Activated T-cell treated with anti-CD3 and anti-CD28 coated beads, Interleukin-2, amount 50 U/mL, for 4 hours (primary cell): Measurements from ENCODE around the gene POMGNT1. TPM values are rescaled to one million over a fixed set of nuclear protein-coding genes. Genes with fewer than 3 reads are reported as not detected.
A peak's percentile ranks its signal among the peaks of the same experiment; 100 is the strongest.

Source experiments
- ATAC-seq, 2 donors: fragments of 200-7000 bp; cut with Tn5 transposase; one replicate each; pipeline ENCODE4 v1.10.0; 2021
- DNase-seq: peaks from one replicate; pipeline ENCODE4 v3.0.0-alpha.2; 2020
- H3K27me3 Mint-ChIP-seq: one replicate; pipeline ENCODE4 v1.8.0; 2021; ENCODE audit warnings: low read depth, mixed read lengths
- H3K36me3 Mint-ChIP-seq: one replicate; pipeline ENCODE4 v1.8.0; 2022; ENCODE audit warnings: mixed read lengths; ENCODE audit not compliant: insufficient read depth
- H3K4me1 Mint-ChIP-seq: one replicate; pipeline ENCODE4 v1.8.0; 2021; ENCODE audit warnings: low read depth, mixed read lengths
- H3K4me3 Mint-ChIP-seq: one replicate; pipeline ENCODE4 v1.8.0; 2021; ENCODE audit warnings: mild to moderate bottlenecking, moderate library complexity, mixed read lengths
- H3K9me3 Mint-ChIP-seq: one replicate; pipeline ENCODE4 v1.8.0; 2021; ENCODE audit warnings: mixed read lengths
- total RNA-seq, 3 donors: library from RNA; stranded (reverse); gene quantifications; one replicate each; pipeline ENCODE4 v1.2.1, GENCODE V29; 2021

POMGNT1 gene
- total RNA-seq, 3 donors from 2014 or later = 60.5 to 73.5 (median 73.0) TPM

DNA sequence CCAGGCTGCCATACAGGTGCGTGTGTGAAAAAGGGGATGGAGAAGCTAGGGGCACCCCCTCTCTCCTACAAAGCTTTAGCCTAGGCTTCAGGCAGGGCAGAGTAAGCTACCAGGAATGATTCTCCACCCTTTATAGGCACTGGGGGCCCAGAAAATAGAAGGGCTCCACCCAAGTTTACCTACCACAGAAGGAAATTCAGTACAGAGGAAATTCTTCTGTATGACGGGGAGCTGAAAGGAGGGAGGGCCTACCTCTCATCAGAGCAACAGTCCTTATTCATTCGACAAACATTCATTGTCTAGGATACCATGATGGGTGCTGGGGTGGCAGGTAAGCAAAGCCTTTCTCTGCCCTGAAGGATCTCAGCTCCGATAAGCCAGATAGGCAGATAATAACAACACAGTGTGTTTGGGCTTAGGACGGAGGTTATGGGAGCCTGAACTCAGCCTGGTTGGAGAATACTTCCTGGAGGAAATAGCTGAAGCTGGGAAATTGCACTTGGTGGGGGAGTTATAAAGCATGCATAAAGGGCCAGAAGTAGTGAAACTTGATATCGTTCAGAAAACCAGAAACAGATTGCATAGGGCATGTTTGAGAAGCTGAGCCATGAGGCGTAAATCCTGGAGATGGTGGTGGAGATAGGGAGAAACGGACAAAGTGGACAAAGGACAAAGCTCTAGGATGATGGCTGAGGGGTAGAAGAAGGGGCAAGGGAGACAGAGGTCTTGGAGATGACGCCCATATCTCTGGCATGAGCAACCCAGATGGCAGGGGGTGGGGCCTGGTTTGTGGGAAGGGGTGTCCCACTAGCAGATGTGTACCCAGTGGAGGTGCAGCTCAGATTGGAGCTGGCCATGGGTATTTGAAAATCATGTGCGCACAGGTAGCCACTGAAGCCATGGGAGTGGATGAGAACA, 16.6 kb downstream of the POMGNT1 start:
- H3K36me3 Mint-ChIP-seq = no peaks in the 10 kb centered on the region
- no peaks in the 10 kb centered on the region for H3K27me3 Mint-ChIP-seq
- no peak overlapping the region for H3K4me3 Mint-ChIP-seq
- ATAC-seq = no peak
- no peaks in the 10 kb centered on the region for H3K9me3 Mint-ChIP-seq
- peaks cover 21% of the 10 kb centered on the region for H3K4me1 Mint-ChIP-seq
- no peak for DNase-seq

DNA sequence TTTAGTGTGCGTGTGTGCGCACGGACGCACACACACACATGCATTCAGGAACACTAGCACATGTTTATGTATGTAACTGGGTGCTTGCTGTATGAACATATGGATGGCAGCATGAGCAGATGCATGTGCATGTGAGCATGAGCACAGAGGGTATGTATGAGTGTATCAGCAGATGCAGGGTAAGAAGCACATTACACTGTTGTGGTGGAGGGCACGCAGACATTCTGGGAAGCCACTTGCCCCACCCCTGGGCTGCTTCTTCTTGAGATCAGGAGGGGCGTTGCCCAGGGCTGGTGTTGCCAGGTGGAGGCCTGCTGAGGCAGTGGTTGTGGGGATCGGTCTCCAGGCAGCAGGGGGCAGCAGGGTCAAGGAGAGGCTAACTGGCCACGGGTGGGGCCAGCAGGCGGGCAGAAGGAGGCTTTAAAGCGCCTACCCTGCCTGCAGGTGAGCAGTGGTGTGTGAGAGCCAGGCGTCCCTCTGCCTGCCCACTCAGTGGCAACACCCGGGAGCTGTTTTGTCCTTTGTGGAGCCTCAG, 18.1 kb downstream of the POMGNT1 start:
- Mint-ChIP-seq H3K9me3 (no peaks in the 10 kb centered on the region), H3K27me3 (no peaks in the 10 kb centered on the region), H3K36me3 (no peaks in the 10 kb centered on the region), H3K4me1 (peaks cover 14% of the 10 kb centered on the region), H3K4me3 (no peak overlapping the region)
- ATAC-seq = no peak
- no peak for DNase-seq

DNA sequence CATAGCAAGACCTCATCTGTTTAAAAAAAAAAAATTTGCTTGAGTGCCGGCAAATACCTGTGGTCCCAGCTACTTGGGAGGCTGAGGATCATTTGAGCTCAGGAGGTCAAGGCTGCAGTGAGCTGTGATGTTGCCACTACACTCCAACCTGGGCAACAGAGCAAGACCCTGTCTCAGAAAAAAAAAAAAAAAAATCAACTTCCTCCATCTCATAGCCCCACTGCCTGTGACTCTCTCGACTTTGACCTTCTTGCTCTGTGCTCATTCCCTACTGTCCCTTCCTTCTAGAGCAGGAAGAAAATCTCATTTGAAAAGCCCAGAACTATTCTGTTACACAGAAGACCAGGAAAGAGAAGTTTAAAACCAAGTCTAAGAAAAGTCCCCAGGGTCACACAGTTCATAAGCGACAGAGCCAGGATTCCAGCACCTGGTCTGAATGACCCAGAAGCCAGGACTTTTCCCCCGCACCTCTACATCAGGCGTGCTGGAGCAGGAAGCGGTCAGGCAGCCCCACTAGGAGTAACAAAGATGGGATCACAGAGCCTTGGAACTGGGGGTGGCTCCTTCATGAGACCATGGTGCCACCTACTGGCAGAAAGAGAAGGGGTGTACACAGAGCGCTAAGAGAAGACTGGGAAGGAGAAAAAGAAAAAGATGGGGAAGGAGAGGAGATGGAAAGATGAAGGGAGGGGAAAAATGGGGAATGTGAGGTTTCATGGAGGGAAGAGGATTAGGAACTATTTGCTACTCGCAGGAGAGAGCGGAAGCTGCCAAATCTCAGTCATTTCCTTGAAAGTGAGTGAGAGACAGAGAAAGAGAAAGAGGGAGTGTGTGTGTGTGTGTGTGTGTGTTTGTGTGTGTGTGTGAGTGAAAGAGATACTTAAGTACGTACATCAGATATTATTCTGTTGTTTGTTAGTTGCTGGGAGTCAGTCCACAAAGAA, 18.8 kb downstream of the POMGNT1 start:
- H3K4me3 Mint-ChIP-seq = no peak overlapping the region
- DNase-seq (peak; percentile 59), ATAC-seq (peak; percentile 84 to 86)
- no peaks in the 10 kb centered on the region for H3K36me3 Mint-ChIP-seq
- H3K27me3 Mint-ChIP-seq = no peaks in the 10 kb centered on the region
- no peaks in the 10 kb centered on the region for H3K9me3 Mint-ChIP-seq
- H3K4me1 Mint-ChIP-seq = peaks cover 7% of the 10 kb centered on the region

DNA sequence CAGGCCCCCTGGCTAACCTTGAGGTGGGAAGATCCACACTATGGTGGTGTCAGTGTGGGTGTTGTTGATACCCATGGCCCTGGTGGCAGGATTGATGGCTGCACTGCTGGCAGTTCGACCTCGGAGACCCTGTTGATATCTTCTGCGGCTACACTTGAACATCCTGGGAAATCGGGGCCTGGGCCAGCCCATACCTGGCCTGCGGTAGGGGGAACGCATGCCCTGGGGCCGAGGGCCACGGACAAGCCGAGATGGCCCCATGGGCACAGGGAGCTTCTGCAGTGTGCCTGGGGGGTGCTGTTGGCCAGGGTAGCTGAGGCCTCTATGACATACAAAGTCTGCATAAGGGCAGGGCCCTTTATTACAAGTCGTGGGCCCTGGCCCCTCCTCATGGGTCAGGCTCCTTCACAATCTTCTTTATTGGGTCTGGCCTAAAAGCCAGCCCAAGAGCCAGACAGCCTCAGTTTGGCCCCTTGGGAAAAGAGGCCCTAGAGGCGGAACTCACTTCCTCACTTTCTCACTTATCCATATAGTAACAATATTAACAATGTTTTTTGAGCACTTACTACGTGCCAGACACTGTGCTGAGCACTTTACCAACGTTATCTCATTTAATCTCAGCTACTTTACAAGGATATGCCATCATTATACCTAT, 21.9 kb downstream of the POMGNT1 start, which contains the start of gene P3R3URF:
Gene P3R3URF (minus strand): TSS at position 278 of the 655 bp plus-strand sequence. CDS start 17 bp downstream, at position 261.
- Mint-ChIP-seq H3K9me3 (no peaks in the 10 kb centered on the region), H3K4me1 (no peaks in the 10 kb centered on the region), H3K36me3 (no peaks in the 10 kb centered on the region), H3K4me3 (no peak within 1 kb of the TSS), H3K27me3 (peaks cover 2% of the 10 kb centered on the region)
- ATAC-seq (no peak), DNase-seq (no peak)

DNA sequence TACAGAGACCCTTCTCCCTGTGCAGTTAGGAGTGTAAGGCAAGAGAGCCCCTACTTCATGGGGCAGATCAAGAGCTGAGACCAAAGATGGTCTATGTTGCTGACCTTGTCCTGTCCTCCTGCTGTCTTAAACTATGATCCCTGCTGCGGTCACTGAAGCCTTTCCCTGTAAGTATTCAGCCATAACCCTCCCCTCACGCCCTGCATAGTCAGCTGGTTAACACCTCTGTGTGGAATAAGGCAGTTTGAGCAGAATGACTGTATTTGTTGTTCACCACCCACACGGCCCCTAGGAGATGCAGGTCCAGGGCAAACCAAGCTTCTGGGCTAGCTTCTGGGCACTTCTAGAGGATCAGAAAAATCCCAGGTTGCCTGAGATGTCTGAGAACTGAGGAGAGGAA, 23.0 kb downstream of the POMGNT1 start:
- Mint-ChIP-seq H3K36me3 (no peaks in the 10 kb centered on the region), H3K9me3 (no peaks in the 10 kb centered on the region), H3K4me3 (no peak overlapping the region), H3K27me3 (peaks cover 2% of the 10 kb centered on the region), H3K4me1 (no peaks in the 10 kb centered on the region)
- ATAC-seq (peak in 1 of 2 donors; percentile 36), DNase-seq (no peak)

DNA sequence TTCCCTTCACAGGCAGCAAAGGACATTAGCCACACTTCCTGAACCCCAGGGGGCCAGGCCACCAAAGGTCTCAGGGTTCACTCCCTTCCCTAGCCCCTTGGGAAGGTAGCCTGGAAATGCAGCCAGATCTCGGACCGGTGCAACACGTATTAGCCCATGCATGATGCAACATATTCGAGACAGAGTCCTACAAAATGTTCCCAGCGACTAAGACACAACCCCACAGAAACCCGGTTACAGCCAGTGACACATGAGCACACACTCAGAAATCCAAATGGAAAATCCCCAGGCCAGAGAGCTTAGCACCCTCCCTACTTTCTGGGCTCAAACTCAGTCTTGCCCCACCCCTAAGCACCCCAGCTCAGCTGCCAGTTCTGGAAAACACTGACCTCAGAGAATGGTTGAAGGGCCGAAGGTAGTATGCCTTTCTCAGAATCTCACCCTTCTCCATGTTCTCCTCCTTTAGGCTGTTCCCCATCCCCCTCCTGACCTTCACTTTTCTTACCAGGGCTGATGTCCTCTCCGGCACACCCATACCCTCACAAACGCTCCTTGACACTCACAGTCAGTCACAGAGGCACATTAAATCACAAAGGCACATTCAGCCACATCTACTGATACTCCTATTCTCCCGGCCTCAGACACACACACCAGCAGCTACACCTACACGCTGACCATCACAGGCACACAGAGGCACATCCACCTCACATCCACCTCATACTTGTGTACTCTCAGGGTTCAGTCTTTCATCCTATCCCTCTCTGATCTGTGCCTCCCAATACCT, 23.6 kb downstream of the POMGNT1 start, which contains the start of gene TSPAN1:
Gene TSPAN1 (plus strand): TSS at position 640 of the 784 bp plus-strand sequence. CDS start 6,021 bp downstream, outside the sequence.
- Mint-ChIP-seq H3K4me3 (no peak within 1 kb of the TSS), H3K27me3 (peaks cover 2% of the 10 kb centered on the region), H3K9me3 (no peaks in the 10 kb centered on the region), H3K36me3 (no peaks in the 10 kb centered on the region), H3K4me1 (no peaks in the 10 kb centered on the region)
- no peak for ATAC-seq
- DNase-seq = no peak

DNA sequence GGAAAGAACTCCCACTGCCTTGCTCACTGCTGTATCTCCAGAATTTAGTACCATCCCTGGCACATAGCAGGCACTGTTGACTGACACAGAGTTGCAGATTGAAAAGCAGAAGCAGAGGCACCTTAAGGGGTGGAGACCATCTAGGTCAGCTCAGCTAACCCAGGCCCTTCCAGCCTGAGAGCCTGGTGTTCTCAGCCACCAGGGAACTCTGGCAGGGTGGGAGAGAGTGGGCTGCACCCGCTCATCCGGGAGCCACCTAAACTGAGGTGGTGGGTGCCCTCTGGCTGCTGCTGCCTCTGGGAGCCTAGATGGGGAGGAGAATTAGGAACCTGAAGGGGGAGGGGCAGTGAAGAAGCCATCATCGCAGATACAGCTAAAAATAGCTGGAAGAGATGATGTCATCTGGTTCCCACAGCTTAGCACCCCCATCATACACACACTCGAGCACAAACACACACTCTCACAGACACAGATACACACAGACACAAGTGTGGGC, 24.8 kb downstream of the POMGNT1 start:
- DNase-seq (no peak), ATAC-seq (no peak)
- Mint-ChIP-seq H3K27me3 (peaks cover 2% of the 10 kb centered on the region), H3K9me3 (no peaks in the 10 kb centered on the region), H3K4me3 (no peak overlapping the region), H3K4me1 (no peaks in the 10 kb centered on the region), H3K36me3 (no peaks in the 10 kb centered on the region)

DNA sequence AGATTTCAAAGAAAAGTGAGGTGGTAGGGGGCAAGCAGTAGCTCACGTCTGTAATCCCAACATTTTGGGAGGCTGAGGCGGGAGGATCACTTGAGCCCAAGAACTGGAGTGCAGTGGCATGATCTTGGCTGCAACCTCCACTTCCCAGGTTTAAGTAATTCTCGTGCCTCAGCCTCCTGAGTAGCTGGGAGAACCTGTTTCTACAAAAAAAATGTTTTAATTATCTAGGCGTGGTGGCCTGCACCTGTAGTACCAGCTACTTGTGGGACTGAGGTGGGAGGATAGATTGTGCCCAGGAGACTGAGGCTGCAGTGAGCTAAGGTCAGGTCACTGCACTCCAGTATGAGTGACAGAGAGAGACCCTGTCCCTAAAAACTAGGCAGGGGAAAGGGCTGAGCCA, 25.9 kb downstream of the POMGNT1 start:
- H3K9me3 Mint-ChIP-seq = no peaks in the 10 kb centered on the region
- H3K4me3 Mint-ChIP-seq = no peak overlapping the region
- peaks cover 6% of the 10 kb centered on the region for H3K4me1 Mint-ChIP-seq
- H3K36me3 Mint-ChIP-seq = no peaks in the 10 kb centered on the region
- no peak for ATAC-seq
- H3K27me3 Mint-ChIP-seq = peaks cover 5% of the 10 kb centered on the region
- no peak for DNase-seq

DNA sequence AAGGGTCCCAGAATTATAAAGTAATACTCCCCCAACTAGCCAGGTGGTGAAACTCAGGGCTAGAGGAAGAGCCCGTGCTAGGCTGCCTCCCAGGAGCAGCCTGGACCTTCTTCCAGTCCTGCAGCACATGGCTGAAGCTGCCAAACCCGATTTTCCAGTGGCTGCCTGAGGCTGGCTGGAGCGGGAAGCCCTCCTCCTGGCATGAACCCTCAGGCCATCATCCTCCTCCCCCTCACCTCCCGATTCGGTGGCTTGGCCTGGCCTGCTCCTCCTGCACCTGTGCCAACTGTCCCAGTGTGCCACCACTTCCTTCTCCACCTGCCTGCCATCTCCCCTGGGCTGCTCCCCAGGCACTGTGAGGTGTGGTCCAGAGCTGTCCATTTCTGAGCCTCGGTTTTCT, 26.4 kb downstream of the POMGNT1 start:
- DNase-seq = no peak
- Mint-ChIP-seq H3K9me3 (no peaks in the 10 kb centered on the region), H3K4me3 (no peak overlapping the region), H3K27me3 (peaks cover 5% of the 10 kb centered on the region), H3K36me3 (no peaks in the 10 kb centered on the region), H3K4me1 (peaks cover 10% of the 10 kb centered on the region)
- ATAC-seq = no peak

DNA sequence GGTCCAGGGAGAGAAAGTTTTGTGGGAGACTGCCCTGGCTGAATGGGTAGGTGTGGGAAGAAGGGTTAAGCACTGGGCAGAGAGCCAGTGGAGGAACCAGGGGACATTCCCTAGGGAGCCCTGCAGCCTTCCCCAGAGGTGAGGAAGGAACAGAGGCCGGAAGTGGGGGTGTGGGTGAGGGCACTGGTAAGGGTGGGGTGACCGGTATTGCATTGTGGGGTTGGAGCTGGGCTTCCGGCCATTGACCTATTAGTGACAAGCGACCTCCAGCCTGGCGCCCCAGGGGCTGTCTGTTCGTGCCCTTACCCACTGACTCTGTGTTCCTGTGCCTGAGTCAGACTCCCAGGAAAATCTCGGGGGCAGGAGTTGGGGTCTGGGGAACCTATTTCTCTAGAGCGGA, 26.9 kb downstream of the POMGNT1 start:
- no peak for ATAC-seq
- H3K4me3 Mint-ChIP-seq = no peak overlapping the region
- no peaks in the 10 kb centered on the region for H3K9me3 Mint-ChIP-seq
- no peak for DNase-seq
- no peaks in the 10 kb centered on the region for H3K36me3 Mint-ChIP-seq
- peaks cover 15% of the 10 kb centered on the region for H3K4me1 Mint-ChIP-seq
- peaks cover 5% of the 10 kb centered on the region for H3K27me3 Mint-ChIP-seq

DNA sequence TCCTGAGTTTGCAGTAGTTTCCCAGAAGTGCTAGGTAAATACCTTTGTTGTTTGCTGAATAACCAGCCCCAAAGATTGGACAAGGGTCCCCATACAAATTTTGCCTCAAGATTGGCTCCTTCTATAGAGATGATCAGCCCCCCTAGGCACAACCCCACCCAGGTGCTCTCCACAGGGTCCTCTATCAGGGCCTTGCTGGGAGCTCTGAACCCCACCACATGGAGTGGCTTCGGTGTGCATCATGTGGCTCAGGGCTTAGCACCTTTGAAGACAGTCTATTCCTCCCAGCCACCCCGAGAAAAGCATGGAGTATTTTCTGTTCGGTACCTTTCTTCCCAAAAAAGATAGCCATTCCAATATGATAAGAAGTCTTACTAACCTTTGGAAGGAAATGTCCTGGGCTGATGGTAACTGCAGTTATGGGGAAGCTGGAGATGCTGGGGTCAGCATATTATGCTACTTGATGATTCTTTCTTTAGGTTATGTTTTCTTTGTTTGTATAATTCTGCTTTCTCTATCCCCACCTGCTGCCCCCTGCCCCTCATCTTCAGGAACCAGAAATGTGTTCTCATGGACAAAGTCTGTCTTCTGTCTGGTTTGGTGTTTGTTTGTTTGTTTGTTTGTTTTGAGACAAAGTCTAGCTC, 28.3 kb downstream of the POMGNT1 start:
- Mint-ChIP-seq H3K36me3 (no peaks in the 10 kb centered on the region), H3K9me3 (no peaks in the 10 kb centered on the region)
- DNase-seq = no peak

DNA sequence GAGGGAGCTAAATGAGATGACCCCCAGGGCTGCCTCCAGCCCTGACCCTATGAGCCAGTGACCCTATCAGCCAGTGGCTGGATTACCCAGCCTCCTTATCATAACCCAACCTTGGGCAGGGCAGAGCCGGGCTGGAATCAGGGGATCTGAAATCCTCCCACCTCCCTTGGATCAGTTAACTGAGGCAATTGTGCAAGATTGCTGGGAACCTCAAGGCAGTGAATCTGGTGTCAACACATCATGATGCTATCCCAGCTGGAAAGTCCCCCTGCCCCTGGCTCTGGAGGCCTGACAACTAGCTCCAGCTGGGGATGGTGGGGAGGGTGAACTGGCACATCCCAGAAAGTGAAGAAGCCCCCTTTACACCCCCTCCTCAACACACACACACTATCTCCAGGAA, 29.8 kb downstream of the POMGNT1 start:
- ATAC-seq (no peak), DNase-seq (no peak)
- Mint-ChIP-seq H3K36me3 (no peaks in the 10 kb centered on the region), H3K4me3 (no peak overlapping the region), H3K4me1 (peaks cover 18% of the 10 kb centered on the region), H3K9me3 (no peaks in the 10 kb centered on the region), H3K27me3 (peaks cover 9% of the 10 kb centered on the region)

More for the DNA sequence above, 28.3 kb downstream of the POMGNT1 start:
- ATAC-seq = no peak
- peaks cover 5% of the 10 kb centered on the region for H3K27me3 Mint-ChIP-seq
- peaks cover 18% of the 10 kb centered on the region for H3K4me1 Mint-ChIP-seq
- H3K4me3 Mint-ChIP-seq = no peak overlapping the region
